HG02588 (cell line): ENCODE measurements around the gene EXT2.

Experiments
- ATAC-seq: cut with Tn5 transposase; IDR thresholded peaks from one replicate; pipeline ENCODE4 v1.9.1; 2021; ENCODE audit warnings: mild to moderate bottlenecking, moderate library complexity; ENCODE audit not compliant: unreplicated experiment

The EXT2 gene

DNA sequence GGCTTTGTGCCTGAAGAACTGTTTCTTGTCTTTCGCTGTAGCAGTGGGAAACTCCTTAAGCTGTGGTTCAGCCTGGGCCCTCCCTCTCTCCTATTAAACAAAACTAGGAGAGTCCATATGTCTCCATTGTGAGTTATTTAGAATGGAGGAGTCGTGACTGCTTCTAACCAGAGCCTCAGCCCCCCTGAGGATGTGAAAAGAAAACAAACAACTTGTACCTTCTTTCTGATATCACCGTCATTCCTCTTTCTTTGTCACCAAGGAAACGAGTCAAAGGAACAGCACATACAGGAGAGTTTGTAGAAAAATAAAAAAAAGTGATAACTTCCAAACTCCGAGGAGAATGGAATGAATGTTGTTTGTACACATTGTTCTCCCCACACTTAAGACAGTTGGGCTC, 11.6 kb upstream of the EXT2 start:
- no peak for ATAC-seq

DNA sequence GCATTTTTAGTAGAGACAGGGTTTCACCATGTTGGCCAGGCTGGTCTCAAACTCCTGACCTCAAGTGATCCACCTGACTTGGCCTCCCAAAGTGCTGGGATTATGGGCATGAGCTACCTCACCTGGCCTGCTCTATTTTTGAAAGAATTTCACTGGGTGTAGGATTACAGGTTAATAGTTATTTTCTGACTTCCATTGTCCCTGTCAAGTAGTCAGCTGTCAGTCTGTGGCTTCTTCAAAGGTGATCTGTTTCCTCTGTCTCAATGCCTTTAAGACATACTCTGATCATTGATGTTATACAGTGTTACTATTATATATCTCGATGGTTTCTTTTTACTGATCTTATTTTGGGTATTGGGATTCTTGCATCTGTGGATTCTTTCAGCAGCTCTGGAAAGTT, 10.1 kb upstream of the EXT2 start:
- no peak for ATAC-seq

DNA sequence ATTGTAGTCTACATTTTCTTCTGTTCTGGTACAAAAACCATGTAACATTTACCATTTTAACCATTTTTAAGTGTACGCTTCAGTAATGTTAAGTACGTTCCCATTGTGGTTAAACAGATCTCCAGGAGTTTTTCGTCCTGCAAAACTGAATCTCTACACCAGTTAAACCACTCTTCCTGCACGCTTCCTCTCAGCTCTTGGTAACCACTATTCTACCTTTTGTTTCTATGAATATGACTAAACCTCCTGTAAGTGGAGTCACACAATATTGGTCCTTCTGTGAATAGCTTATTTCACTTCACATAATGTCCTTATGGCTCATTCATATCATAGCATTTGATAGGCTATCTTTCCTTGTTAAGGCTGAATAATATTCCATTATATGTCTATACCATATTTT, 7.1 kb upstream of the EXT2 start:
- no peak for ATAC-seq

DNA sequence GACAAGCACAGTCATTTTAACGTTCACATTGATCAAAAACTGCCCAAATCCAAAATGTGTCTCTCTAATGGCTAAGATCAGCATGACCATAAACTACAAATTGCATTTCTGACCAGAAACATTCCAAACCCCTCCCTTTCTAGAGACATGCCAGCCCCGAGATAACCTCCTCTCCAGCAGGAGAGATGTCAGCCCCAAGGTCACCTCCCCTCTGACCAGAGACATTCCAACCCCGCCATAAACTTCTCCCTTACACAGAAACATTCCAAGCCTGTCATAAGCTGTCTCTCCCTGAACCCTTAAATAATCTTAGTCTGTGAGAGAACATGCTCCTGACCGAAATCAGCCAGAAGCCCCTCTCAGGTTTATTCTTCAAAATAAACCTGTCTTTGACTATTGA, 6.6 kb upstream of the EXT2 start:
- no peak for ATAC-seq

DNA sequence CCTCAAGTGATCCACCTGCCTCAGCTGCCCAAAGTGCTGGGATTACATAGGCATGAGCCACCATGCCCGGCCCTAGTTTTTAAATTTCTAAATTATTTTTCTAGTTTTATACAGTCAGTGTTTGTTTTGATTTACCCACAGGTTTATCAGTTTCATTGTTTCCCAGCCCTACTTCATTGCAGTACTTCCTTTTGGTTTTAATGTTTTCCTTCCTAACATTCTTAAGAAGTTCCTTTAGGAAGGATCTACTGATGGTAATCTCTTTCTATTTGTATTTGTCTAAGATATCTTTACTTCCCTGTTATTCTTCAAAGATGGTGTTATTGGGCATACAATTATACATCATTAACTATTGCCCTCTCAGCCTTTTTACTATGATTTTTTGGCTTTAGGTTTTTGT, 4.9 kb upstream of the EXT2 start:
- no peak for ATAC-seq

DNA sequence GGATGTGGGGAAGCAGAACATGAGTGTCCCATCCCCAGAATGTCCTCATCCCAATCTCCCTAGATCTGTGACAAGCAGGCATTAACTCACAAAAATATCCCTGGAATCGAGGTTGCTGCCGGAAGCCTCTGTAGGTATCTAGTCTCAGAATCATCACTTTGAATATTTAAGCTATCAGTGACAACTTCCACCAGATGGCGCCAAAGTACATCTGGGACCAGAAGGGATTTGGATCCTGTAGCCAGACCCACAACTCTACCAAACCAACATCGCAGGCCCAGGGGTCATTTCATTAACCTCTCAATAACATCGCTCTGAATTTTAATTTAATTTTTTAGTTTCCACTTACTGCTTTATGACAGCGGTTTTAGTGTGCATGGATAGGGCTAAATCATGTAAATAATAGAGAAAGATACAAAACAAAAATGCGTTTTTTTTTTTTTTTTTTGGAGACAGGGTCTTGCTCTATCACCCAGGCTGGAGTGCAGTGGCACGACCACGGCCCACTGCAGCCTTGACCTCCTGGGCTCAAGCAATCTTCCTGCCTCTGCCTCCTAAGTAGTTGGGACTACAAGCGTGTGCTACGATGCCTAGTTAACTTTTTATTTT, 1.1 kb upstream of the EXT2 start:
- no peak for ATAC-seq

DNA sequence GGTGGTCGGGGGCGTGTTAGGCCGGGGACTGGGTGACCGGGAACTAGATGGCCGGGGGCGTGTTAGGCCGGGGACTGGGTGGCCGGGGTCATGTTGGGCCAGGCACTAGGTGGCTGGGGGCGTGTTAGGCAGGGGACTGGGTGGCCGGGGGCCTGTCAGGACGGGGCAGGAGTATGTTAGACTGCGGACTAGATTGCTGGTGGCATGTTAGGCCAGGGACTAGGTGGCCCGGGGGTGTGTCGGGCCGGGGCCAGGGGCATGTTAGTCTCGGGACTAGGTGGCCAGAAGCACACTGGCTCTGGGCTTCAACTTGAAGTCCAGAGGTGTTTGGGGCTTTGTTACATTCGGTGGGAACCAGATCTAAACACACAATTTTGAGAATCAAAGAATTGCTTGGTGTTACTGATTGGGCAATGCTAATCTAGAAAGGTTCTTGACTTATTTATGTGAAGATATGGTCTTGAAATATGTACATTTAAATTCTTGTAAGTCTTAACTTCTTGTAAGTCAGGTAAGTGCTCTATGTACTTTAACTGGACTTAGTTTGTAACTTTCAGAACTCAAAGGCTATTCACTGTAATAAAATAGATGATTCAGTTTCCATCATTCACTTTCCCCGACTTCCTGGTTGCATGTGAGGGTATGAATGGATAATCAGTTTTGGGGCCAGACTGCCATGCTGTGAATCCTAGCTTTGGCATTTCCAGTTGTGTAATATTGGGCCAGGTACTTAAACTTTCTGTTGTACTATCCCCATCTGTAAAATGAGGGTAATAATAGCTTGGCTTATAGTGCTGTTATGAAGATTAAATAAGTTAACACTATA, 1.1 kb downstream of the EXT2 start:
- ATAC-seq, result no peak

DNA sequence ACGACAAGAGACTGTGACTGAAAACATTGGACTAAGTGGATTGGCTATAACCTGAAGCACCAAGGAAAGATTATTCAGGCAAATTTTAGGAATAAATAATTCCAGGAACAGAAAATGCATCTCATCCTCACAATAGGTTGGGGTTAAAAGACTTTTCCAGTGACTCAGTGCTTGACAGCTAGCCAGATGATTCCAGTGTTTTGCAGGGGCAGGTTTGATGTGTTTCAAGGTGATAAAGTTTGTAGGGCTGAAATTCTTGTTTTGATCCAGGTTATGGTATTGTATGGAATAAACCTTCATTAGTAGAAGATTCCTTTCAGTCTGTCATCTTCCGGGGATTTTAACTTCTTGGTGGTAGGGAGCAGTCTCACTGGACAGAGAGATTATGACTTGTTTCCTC, 2.3 kb downstream of the EXT2 start:
- ATAC-seq, result no peak

DNA sequence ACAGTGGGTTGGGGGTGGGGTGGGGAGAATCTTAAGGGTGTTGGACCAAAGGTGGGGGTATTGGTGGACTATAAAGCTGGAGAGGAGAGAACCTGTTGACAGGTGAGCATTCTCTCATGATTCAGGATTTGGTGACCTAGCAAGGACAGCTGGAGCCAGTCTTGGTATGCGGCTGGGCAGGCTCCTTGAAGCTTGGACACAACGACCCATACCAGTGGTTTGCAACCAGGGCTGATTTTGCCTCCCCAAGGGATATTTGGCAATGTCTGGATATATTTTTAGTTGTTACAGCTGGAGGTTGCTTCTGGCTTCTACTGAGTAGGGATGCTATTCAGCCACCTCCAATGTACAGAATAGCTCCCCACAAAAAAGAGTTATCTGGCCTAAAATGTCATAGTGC, 5.6 kb downstream of the EXT2 start:
- no peak for ATAC-seq

DNA sequence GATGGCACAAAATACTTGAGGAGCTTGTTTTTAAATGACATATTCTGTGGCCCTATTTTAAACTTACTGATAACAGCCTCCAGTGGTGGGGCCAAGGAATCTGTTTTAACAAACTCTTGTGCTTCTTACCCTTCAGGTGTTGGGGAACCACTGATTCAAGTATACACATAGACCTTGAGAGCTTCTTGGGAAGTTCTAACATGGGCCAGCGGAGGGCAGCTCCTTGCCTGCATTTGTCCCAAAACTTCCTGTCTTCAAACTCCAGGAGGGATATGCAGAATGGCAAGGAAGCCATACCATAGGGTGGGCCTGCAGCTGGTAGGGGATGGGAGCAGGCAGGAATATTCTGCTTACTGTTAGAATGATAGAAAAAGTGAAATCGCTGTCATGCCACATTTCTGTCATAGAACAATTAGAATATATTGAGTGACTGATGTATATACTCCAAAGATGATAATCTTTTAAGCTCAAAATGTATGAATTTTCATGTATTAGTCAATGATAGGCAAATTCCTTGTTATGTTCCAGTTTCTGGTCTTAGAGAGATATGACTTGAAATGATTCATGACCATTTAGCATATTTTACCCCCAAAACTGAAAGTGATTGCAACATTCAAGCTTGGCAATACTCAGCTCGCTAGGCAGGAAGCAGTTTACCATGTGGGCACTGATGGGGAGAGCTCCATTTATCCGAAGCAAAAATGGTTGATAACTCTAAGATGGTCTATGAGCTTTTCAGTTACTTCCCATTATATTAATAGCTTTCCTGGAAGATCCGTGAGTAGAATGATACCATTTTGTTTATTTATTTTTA, 9.2 kb downstream of the EXT2 start:
- ATAC-seq, result no peak

DNA sequence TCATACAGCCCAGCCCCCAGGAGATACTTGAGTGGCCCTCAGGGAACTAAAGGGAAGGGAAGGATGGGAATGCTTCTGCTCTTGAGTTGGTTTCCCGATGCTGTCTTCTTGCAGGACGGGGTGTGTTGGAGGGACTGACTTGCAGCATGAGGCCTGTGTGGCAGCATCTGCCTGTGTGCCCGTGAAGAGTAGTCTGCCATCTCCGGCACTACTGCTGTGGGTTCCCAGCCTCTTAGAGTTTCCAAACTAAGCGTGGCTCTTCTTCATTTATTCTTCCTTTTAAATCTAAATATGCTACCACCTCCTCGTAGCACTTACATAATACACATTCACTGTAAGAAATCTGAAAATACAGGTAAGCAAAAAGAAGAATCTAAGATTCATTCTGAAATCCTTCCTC, 12.8 kb downstream of the EXT2 start:
- no peak for ATAC-seq

DNA sequence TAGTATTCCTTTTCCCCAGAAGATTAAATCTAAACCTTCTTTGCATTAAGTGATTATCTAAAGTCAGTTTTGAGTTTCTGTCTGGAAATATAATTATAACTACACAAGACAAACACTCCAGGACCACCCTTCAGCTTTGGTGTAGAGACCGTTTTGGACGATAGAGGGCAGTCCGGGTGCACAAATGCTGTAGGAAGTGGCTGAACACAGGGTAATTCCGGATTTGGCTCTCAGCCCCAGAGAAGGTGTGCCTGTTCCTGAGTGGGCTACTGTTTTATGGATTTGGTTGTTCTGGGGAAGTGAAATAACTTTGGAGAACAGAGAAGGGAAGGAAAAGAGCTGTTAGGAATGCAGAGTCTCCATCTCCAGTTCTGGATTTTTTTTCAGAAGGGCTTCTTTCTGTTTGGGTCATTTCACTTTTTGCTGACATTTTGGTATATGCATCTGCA, 14.8 kb downstream of the EXT2 start:
- ATAC-seq, result peak; percentile 92

DNA sequence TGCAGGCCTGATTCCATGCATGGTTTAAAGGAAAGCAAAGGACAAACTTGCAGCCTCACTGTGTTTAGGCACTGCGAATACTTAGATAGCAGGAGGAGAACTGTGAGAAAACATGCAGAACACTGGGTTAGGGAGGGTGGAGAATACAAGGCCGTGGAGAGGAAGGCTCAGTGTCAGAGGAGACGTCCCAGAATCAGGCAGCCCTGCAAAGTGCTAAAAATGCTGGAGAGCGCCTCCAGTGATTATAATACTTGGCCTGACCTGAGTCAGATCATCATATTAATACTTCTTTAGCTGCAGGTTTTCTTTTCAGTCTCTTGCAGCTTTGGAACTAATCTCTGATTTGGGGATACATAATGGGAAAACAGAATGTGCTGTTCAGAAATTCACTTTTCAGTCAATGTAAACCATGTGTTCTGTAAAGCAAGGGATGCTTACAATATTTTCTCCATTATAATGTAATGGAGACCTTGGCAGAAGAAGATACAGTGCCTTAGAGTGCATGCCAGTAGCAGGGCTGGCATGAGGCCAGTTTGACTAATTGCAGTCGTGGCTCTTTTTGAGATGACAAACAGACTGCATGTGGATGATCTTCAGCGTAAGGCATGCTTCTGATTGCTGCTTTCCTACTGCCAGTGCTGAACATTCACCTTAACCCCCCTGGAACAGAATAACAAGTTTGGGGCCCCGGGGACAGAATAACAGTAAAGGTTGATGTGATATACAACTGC, 16.8 kb downstream of the EXT2 start:
- ATAC-seq, result no peak

DNA sequence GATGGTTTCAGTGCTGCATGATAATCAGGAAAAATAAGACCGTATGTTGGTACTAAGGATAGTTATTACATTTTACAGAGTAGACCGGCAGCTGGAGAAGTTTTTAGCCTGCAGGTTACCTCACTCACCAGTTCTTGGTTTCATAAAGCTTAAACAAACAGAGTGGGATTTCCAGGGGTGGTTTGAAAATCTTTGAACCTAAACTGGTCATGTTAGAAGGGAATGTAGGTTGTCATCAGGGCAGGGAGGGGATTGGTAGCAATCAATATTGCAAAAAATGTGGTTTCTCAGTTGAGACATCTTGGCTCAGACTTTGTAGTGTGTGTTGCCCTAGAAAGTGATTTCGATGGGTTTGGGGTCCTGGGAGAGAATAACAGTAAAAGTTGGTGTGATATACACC, 17.5 kb downstream of the EXT2 start:
- ATAC-seq, result no peak

DNA sequence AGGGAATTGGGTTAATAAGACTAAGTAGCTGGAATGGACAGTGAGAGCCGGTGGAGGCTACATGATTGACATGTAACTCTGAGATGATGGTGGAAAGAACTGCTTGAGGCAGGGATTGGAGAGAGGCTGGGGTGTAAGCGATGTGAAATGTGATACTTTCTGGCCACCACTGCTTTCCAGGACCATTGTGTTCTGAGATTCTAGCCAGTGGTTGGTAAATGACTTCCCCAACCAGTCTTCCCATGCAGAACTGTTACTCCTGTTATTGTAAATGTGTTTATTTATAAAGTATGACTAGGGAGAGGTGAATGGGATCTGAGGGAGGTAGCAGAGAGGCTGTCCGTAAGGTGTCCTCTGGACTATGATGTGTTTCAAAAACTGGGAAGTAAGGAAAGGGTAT, 18.1 kb downstream of the EXT2 start:
- ATAC-seq, result no peak

DNA sequence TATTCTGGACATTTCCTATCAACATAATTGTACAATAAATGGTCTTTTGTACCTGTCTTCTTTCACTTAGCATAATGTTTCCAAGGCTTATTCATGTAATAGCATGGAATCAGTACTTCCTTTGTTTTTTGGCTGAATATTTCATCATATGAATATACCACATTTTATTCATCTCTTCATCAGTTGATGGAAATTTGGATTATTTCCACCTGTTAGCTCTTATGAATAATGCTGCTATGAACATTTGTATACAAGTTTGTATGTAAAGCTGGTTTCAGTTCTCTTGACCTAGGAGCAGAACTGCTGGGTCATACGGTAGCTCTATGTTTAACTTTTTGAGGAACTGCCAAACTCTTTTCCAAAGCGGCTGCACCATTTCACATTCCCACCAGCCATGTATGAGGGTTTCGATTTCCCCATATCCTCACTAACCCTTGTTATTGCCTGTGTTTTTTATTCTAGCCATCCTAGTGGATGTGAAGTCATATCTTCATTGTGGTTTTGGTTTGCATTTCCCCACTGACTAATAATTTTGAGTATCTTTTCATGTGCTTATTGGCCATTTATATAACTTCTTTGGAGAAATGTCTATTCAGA, 20.9 kb downstream of the EXT2 start:
- no peak for ATAC-seq

DNA sequence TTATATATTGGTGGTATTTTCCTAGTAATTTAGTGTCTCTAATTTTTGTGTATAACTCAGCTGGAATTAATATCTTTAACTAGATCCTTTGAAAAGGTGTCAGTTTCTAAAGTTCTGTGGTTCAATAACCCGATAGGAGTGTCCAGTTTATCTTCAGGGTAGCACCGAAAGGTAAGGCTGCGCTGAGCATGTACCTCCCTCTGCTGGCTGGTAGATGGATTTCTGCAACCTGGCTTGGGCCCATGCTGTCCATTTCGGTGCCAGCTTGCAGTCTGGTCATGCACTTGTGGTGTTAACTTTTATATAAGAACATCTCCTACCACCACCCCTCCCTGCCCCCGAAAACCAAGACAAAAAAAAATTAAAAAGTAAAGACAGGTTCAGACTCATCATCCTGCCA, 24.7 kb downstream of the EXT2 start:
- ATAC-seq, result no peak

DNA sequence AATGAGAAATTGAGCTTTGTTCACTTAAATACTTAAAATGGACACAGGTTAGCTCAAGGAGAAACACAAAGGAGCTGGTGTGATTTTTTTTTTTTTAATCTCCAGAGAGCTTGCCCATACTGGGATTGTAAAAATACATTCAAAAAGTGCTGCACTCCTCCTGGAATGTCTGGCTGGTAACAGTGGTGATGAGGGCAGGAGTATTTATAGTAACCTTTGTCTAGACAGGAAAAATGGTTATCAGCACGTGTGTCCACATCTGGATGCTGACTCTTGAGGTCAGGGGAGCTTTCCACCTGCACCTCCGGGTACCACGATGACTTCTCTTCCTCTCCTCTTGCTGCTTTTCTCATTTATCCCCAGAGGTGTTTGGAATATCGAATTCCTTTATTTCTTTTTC, 30.1 kb downstream of the EXT2 start:
- ATAC-seq, result no peak

DNA sequence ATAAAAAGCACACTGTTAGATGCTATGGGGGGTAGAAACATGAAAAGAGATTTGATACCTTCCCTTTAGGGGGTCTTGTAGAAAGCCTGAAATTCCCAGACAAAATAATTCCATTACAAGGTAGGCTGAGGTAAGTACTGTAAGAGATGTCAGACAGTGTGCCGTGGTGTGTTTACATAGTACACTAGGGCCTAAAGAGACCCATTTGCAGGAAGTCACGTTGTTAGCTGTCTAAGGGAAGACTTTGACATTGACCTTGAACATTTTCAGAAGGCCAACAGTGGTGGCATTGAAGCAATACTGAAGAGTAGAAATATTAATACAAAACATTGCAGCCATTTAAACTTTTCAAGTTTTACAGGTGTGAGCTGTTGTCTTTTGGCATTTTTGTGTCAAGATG, 30.8 kb downstream of the EXT2 start:
- no peak for ATAC-seq

DNA sequence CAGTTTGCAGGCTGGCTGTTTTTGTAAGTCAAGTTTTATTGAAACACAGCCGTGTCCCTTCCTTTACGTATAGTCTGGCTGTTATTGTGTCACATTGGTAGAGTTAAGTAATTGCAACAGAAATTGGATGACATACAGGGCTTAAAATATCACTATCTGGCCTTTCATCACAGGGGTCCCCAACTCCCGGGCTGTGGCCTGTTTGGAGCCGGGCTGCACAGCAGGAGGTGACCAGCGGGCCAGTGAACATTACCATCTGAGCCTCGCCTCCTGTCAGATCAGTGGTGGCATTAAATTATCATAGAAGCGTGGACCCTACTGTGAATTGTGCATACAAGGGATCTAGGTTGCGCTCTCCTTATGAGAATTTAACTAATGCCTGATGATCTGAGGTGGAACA, 31.7 kb downstream of the EXT2 start:
- no peak for ATAC-seq

DNA sequence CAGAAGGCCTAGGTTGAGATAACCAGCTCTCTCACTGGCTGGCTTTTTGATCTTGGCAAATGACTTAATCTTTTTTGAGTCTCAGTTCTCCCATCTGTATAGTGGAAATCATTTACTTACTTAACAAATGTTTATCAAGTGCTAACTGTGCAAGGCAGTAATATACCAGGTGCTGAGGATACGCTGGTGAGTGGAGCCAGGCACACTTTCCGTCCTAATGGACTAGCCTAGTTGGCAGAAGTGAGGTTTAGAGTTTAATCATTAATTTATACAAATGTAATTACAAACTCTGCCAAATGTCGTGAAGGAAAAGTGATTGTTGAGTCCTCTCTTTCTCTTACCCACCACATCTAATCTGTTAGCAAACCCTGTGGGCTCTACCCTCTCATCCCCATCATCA, 33.3 kb downstream of the EXT2 start:
- no peak for ATAC-seq
